GM10248 (cell line): ENCODE data around the gene TMEM39B.

Source experiments
- CTCF ChIA-PET: fragments of 300-600 bp; sonication (Branson Sonifier 250); formaldehyde crosslinking; extraction: SDS; loops from one replicate; lab custom pipeline; 2021; ENCODE audit warnings: antibody characterized with exemption; lab: Yijun Ruan, JAX
- POLR2A ChIA-PET: fragments of 350-650 bp; sonication (Branson Sonifier 250); formaldehyde crosslinking; extraction: SDS; loops from one replicate; lab custom pipeline; 2020; ENCODE audit warnings: antibody characterized with exemption; lab: Yijun Ruan, JAX
- DNase-seq: peaks from one replicate; pipeline ENCODE4 v3.0.0; 2012; ENCODE audit errors: extremely low spot score
- CTCF ChIP-seq: IDR thresholded peaks from 2 replicates; pipeline ENCODE4 v1.5.1; 2012; ENCODE audit warnings: mild to moderate bottlenecking, low read depth; ENCODE audit errors: extremely low read depth, missing control alignments, control extremely low read depth

Gene TMEM39B

GRCh38 chr1:32032275-32032615, 40.5 kb upstream of the TMEM39B start:
- CTCF ChIA-PET, result interaction anchor here (0.6 to 1.2 kb wide), 3 partner anchors 17 to 80 kb away, joined by 3 to 5 read pairs (median 3); no protein-coding TSS in a partner anchor
- TF ChIP-seq CTCF, result no peak

GRCh38 chr1:32035119-32035518, 37.6 kb upstream of the TMEM39B start:
- ChIA-PET CTCF (interaction anchor here (0.9 to 3.6 kb wide), 3 partner anchors 14 to 38 kb away, joined by 3 to 12 read pairs (median 4); partner anchors contain the start of gene TMEM39B), POLR2A (no interaction called here)
- TF ChIP-seq CTCF, result no peak
- DNase-seq, result no peak

More at GRCh38 chr1:32032275-32032615, 40.5 kb upstream of the TMEM39B start:
- POLR2A ChIA-PET, result no interaction called here
- no peak for DNase-seq

- ChIA-PET POLR2A (interaction anchor here (0.9 to 1.3 kb wide), 2 partner anchors 9 to 13 kb away, joined by 3 read pairs; no protein-coding TSS in a partner anchor), CTCF (interaction anchor here (0.8 to 3.0 kb wide), 2 partner anchors 13 to 68 kb away, joined by 6 to 9 read pairs; no protein-coding TSS in a partner anchor)
- TF ChIP-seq CTCF, result no peak
- DNase-seq, result no peak
Observed at GRCh38 chr1:32040711-32041110, 32.0 kb upstream of the TMEM39B start.

GRCh38 chr1:32042330-32042729, 30.4 kb upstream of the TMEM39B start:
- no peak for TF ChIP-seq CTCF
- CTCF ChIA-PET, result interaction anchor here (2.7 kb wide), 1 partner anchor 13 kb away, joined by 18 read pairs; no protein-coding TSS in a partner anchor
- POLR2A ChIA-PET, result no interaction called here
- DNase-seq, result no peak

GRCh38 chr1:32044234-32044633, 28.5 kb upstream of the TMEM39B start:
- DNase-seq, result no peak
- no peak for TF ChIP-seq CTCF
- POLR2A ChIA-PET, result no interaction called here
- CTCF ChIA-PET, result interaction anchor here (1.1 to 2.7 kb wide), 6 partner anchors 11 to 279 kb away, joined by 3 to 18 read pairs (median 4); partner anchors contain the start of gene KPNA6

GRCh38 chr1:32045772-32046171, 27.0 kb upstream of the TMEM39B start:
- POLR2A ChIA-PET, result no interaction called here
- no peak for TF ChIP-seq CTCF
- DNase-seq, result no peak
- CTCF ChIA-PET, result interaction anchor here (1.5 to 1.8 kb wide), 2 partner anchors 11 to 17 kb away, joined by 5 to 6 read pairs; no protein-coding TSS in a partner anchor
